Activated naive CD4-positive, alpha-beta T cell (primary cell): ENCODE results near the gene HS6ST2.
"Not testable (repeated sequence)": the region's sequence is repeated elsewhere in the genome, so short reads cannot be mapped to it uniquely, and the experiment has no call there.

Experiments used
- DNase-seq, 4 experiments: peaks; one replicate each; lab custom pipeline; 2025; lab: John Stamatoyannopoulos, UW

The HS6ST2 gene

DNA sequence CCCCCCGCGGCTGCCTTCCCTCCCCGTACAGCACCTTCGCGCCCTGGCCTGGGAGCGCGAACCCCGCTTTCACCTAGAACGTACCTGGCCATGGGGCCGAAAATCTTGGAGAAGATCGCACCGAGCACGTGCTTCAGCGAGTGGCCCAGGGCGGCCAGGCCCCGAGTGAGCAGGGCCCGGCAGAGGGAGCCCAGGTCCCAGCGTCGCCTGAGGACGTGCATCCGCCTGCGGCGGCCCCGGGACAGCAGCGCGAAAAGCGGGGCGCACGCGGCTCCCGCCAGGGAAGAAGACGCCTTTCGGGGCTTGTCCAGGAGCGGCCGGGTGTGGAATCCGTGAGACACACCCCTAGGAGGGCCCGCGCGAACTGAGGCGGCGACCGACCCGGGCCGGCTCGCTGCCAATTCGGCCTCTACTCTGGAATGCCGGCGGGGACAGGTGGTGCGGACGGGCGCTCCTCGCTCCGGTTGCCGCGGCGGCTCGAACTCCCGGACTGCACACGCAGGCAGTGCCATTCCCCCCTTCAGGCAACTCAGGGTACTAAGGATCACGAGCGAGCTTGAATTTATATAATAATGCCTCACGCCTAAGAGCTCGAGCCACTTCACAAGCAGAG lies at the start of gene HS6ST2:
Gene HS6ST2, minus strand, starts transcription at position 539 of the 613 bp plus-strand sequence.
- DNase-seq = no peak

DNA sequence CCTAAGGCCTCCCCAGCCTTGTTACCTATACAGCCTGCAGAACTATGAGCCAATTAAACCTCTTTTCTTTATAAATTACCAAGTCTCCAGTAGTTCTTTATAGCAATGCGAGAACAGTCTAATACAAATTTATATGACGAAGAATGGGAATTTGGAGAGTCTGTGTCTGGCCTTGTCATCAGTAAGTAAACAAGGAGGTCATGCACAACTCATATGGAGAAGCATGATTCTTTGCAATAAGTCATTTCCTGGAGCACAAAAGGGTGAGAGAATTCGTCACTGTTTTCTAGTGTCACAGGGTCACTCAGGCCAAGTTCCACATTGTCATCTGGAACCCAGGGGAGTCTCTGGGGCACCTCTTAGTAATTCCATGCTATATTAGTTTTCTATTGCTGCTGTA lies 49.0 kb upstream of the HS6ST2 start:
- DNase-seq = no peak

- no peak for DNase-seq
These were observed 47.2 kb upstream of the HS6ST2 start for GRCh38 chrX:133005616-133006015.

DNA sequence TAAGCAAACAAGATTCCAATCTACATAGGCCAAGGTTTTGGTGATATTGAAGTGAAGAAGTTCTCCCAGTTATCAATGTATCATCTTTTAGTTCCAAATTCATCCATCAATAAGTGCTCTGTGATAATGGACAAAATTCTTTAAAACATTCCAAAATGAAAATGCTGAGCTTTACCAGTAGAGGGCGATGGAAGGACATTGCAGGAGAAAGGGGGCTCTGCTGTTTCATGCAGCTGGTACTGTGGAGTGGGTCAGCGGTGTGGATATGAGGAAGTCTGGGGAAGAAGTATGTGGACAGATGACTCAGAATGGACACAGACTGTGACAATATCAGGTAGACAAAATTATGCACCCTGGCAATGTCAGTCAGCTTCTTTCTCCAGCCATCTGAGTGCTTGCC lies 46.6 kb upstream of the HS6ST2 start:
- DNase-seq = no peak

GRCh38 chrX:132999209-132999608 lies 40.8 kb upstream of the HS6ST2 start:
- no peak for DNase-seq

GRCh38 chrX:132990835-132991234 lies 32.4 kb upstream of the HS6ST2 start:
- no peak for DNase-seq

DNA sequence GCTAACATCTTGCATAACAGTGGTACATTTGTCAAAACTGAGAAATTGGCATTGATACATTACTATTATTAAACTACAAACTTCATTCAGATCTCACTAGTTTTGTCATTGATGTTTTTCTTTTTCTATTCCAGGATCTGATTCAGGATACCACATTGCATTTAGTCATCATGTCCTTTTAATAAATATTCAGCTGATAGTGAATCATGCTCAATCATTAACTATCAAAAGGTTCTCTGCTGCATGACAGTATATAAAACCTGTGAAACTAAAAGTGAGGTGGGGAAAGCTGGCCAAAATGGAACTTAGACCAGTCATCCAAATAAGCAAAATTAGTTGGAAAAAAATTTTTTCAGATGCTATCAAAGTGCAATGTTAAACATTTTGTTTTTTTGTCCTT lies 28.1 kb upstream of the HS6ST2 start:
- DNase-seq = no peak

- DNase-seq = no peak
These were observed 25.7 kb upstream of the HS6ST2 start for GRCh38 chrX:132984058-132984650.

DNA sequence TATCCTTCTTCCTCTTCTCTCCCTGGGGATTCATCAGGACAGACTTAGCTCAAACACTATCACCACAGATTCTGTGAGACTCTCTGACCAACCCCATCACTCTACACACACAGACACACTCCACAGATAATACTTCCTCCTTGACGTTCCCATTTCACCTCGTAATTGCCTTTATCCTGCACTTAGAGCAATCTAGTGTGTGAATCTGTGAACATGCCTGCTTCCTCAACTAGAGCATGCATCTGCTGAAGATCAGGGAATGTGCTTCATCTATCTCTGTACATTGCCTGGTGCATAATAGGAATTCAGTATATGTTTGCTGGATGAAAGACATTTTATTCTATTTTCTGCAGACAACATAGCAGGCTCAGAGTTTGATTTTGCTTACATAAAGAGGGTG lies 25.1 kb upstream of the HS6ST2 start:
- DNase-seq = no peak

- not testable (repeated sequence) for DNase-seq
These were observed 21.6 kb upstream of the HS6ST2 start for GRCh38 chrX:132980035-132980434.

GRCh38 chrX:132968296-132968949 lies 10.0 kb upstream of the HS6ST2 start:
- DNase-seq = no peak

GRCh38 chrX:132967049-132967448 lies 8.6 kb upstream of the HS6ST2 start:
- DNase-seq = no peak

- DNase-seq = no peak
These were observed 7.0 kb upstream of the HS6ST2 start for GRCh38 chrX:132965461-132965860.

- no peak for DNase-seq
These were observed 3.1 kb upstream of the HS6ST2 start for GRCh38 chrX:132961511-132961910.

- DNase-seq = no peak
These were observed 978 bp downstream of the HS6ST2 start for GRCh38 chrX:132957211-132958090.

DNA sequence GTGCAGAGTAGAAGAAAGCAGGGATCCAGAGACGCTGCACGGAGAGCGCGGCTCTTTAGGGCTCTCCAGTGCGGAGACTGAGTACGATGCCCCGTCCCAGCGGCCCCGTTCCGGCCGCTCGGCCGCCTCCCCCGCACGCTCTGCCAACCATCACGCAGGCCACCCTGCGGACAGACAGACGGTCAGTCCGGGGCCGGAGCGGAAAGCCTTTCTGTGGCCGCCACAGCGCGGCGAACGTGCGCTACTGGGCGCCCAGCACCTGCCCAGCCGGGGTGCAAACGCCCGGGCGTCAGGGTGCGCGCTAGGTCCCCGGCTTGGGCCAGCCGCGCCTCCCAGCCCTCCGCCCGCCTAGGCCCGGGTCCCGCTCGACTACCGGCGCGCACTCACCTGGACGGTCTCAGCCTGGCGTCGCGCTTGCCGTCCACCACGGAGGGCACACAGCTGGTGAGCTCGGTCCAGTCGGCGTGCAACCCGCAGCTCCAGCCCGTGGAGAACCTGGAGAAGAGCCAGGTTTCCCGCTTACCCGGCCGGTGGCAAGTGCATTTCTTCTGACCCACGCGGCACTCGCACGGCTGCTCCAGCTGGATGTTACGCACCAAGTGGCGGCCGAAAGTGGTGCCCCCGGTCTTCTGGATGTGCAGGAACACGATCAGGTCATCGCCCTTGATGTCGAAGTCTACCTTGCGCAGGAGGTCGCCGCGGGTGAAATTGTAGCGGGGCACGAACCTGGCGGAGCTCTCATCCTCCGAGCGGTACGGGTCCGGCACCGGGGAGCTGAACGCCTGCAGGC lies 1.8 kb downstream of the HS6ST2 start:
- no peak for DNase-seq

DNA sequence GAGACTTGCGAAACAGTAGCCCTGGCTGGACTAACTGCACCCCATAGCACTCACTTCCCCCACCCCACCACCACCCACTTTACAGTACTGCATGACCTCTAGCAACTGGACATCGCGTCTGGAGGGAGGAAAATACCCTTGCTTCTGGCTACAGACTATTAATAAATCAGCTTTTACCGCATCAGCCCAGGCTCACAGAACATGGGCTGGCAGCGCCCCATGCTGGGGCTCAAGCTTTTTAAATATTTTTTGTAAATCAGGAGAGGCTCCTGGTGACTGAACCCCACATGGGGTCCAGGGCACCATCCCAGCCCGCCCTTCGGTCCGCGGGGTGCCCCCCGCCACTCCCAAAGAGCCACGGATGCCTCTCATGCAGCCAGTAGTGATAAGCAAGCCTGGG lies 2.7 kb downstream of the HS6ST2 start:
- DNase-seq = no peak

- no peak for DNase-seq
These were observed 4.1 kb downstream of the HS6ST2 start for GRCh38 chrX:132954323-132954722.

DNA sequence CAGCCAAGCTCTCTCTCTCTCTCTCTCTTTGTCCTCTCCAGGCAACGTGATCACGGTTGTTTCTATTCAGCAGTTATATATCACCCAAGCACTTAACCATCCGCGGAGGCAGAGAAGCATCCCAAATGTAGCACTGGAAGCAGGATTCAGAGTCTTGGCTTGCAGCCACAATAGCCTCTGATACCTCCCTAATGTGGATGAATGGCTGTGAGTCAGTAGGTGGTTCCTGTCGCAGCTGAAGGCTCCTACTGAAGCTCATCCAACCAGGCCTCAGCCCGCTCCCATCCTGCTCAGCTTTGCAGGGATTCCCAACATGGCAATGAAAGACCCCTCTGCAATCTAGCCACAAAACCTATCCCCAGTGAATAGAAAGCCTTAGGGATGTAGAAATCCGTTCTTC lies 5.1 kb downstream of the HS6ST2 start:
- DNase-seq = no peak

DNA sequence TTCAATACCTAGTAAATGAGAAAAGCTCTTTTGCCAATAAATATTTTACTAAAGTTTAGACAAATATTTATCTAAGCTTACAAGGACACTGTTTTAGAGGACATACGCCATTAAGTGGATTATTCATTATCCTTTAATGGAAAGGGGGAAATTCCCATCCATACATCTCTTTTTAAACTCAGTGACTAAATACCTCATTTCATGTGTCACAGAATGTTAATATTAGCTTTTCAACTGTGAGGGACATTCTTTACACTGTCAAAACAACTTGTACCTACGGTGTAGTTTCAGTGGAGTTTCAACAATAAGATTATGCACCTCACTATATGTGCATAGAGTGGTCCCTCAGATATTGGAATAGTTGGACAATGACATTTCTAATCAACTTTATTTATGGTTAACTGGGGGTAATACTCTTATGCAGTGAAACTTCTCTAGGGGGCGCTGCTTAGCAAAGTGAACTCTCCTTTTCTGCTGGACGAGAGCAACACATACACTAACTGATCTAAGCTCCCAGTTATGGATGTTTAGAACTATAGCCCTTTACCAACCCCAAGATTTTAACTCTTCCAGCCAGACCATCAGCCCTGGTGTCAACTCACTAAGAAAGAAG lies 9.7 kb downstream of the HS6ST2 start:
- DNase-seq = no peak

DNA sequence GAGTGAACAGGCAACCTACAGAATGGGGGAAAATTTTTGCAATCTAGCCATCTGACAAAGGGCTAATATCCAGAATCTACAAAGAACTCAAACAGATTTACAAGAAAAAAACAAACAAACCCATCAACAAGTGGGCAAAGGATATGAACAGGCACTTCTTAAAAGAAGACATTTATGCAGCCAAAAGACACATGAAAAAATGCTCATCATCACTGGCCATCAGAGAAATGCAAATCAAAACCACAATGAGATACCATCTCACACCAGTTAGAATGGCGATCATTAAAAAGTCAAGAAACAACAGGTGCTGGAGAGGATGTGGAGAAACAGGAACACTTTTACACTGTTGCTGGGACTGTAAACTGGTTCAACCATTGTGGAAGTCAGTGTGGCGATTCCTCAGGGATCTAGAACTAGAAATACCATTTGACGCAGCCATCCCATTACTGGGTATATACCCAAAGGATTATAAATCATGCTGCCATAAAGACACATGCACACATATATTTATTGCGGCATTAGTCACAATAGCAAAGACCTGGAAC lies 13.3 kb downstream of the HS6ST2 start:
- not testable (repeated sequence) for DNase-seq
